RWPE2 (cell line): ENCODE measurements around the gene FUBP3.

Experiments
- ATAC-seq: fragments of 200-7000 bp; cut with Tn5 transposase; 3 replicates; pipeline ENCODE4 v1.9.1; 2021; ENCODE audit warnings: low read depth
- DNase-seq: peaks from one replicate; pipeline ENCODE4 v3.0.0-alpha.2; 2020; ENCODE audit warnings: low spot score
- H3K27ac ChIP-seq: fragments of 450-650 bp; 2 replicates; pipeline ENCODE4 v1.5.1; 2017; ENCODE audit warnings: mild to moderate bottlenecking; ENCODE audit not compliant: poor library complexity, severe bottlenecking
- H3K27me3 ChIP-seq: fragments of 250-450 bp; sonication (Bioruptor Pico); 2 replicates; pipeline ENCODE4 v1.5.1; 2021; ENCODE audit warnings: mild to moderate bottlenecking, moderate library complexity; ENCODE audit not compliant: insufficient read depth, poor library complexity, severe bottlenecking
- H3K36me3 ChIP-seq: fragments of 250-450 bp; sonication (Bioruptor Pico); 2 replicates; pipeline ENCODE4 v1.5.1; 2020; ENCODE audit warnings: low read depth, mild to moderate bottlenecking, moderate library complexity
- H3K4me1 ChIP-seq: fragments of 250-450 bp; sonication (Bioruptor Pico); 2 replicates; pipeline ENCODE4 v1.5.1; 2021; ENCODE audit warnings: mild to moderate bottlenecking, moderate library complexity; ENCODE audit not compliant: insufficient read depth, poor library complexity, severe bottlenecking
- H3K4me3 ChIP-seq: fragments of 250-450 bp; sonication (Bioruptor Pico); 2 replicates; pipeline ENCODE4 v1.5.1; 2021; ENCODE audit warnings: mild to moderate bottlenecking, moderate library complexity; ENCODE audit not compliant: severe bottlenecking
- H3K9me3 ChIP-seq: fragments of 250-450 bp; sonication (Bioruptor Pico); 2 replicates; pipeline ENCODE4 v1.5.1; 2021; ENCODE audit warnings: mild to moderate bottlenecking, moderate library complexity; ENCODE audit not compliant: severe bottlenecking
- CTCF ChIP-seq: fragments of 450-650 bp; IDR thresholded peaks from one replicate; pipeline ENCODE4 v1.5.1; 2017; ENCODE audit warnings: mild to moderate bottlenecking, moderate library complexity; ENCODE audit not compliant: poor library complexity, severe bottlenecking

FUBP3 gene

GRCh38 chr9:130662099-130662969, 83.0 kb downstream of the FUBP3 start:
- TF ChIP-seq CTCF, result peak; percentile 10
- Histone ChIP-seq H3K9me3 (peaks cover 5% of the 10 kb centered on the region), H3K36me3 (no peaks in the 10 kb centered on the region), H3K4me1 (no peaks in the 10 kb centered on the region), H3K27ac (no peak overlapping the region), H3K4me3 (no peak overlapping the region), H3K27me3 (peaks cover 100% of the 10 kb centered on the region)
- DNase-seq (peak; percentile 59), ATAC-seq (no peak)

DNA sequence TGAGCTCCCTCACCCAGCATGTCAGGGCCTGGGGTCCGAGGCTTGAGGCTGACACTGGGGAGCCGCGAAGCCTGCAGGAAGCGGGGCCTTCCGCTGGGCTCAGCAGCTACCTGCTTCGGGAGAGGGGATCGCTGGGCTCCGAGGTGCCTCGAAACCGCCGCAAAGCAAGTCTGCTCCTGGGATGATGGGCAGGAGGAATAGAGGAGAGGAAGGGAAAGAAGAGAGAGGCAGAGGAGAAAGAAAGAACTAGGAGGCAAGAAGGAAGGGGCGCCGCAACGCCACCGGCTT, 83.5 kb downstream of the FUBP3 start:
- ATAC-seq (no peak), DNase-seq (no peak)
- no peak overlapping the region for H3K27ac ChIP-seq
- H3K4me1 ChIP-seq, result no peaks in the 10 kb centered on the region
- peaks cover 5% of the 10 kb centered on the region for H3K9me3 ChIP-seq
- no peaks in the 10 kb centered on the region for H3K36me3 ChIP-seq
- H3K4me3 ChIP-seq, result no peak overlapping the region
- peaks cover 100% of the 10 kb centered on the region for H3K27me3 ChIP-seq
- TF ChIP-seq CTCF, result no peak

DNA sequence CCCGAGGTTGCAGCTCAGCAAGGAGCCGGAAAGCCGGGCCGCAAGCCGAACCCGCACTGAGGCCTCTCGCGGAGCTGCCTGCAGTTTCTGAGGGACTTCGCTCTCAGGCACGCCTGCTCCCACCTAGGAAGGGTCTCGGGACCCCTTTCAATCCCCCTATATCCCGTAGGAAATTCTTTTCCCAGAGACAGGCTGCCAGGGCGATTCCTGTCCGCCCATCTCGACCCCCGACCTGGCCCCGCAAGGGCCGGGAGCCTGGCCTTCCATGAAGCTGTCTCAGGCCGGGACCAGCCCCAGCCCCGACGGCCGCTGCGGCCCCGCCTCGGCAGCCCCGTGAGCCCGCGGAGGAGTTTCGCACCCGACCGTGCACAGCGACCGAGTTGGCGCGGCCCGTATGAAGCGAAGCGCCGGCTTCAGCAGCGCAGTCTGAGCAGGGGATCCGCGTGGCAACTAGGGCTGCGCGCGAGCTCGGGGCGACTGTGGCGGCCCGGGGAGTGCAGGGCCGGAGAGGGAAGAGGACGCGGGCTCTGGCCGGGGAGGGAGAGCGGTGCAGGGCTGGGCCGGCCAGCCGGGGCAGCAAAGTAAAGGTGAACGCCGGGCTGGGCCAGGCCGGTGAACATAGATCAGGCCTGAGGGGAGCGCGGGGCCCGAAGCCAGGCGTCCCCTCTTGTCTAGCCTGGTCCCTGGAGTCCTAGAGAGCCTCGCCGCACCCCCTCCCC, 84.0 kb downstream of the FUBP3 start:
- no peaks in the 10 kb centered on the region for H3K4me1 ChIP-seq
- H3K4me3 ChIP-seq, result no peak overlapping the region
- H3K27ac ChIP-seq, result no peak overlapping the region
- peaks cover 98% of the 10 kb centered on the region for H3K27me3 ChIP-seq
- peaks cover 5% of the 10 kb centered on the region for H3K9me3 ChIP-seq
- no peaks in the 10 kb centered on the region for H3K36me3 ChIP-seq
- DNase-seq (no peak), ATAC-seq (peak; percentile 60)
- no peak for TF ChIP-seq CTCF

DNA sequence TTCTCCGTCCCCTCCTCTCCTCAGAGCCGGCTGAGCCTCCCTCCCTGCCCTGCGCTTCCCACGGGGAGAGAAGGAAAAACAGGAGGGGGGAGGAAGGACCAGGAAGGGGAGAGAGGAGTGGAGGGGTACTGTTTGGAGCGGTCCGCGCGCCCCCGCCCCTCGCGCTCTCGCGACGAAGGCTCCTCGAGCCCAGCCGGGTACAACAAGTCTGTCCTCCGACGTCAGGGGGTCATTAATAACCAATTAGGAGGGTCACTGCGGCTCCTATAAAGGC, 84.5 kb downstream of the FUBP3 start:
- Histone ChIP-seq H3K4me3 (no peak overlapping the region), H3K27me3 (peaks cover 93% of the 10 kb centered on the region), H3K36me3 (no peaks in the 10 kb centered on the region), H3K4me1 (no peaks in the 10 kb centered on the region), H3K9me3 (peaks cover 2% of the 10 kb centered on the region), H3K27ac (no peak overlapping the region)
- DNase-seq, result no peak
- TF ChIP-seq CTCF, result no peak
- ATAC-seq, result no peak
